H1 (cell line): Measurements from ENCODE around the gene GBA2.

Experiments used
- ASH2L ChIP-seq: fragments of 200-600, 300-600 bp; sonication (generic); IDR thresholded peaks from one replicate; pipeline ENCODE4 v1.7.1; 2017; ENCODE audit warnings: low read length
- BCL11A ChIP-seq, 2 experiments: IDR thresholded peaks; one replicate each; pipeline ENCODE4 v1.6.1; 2011; ENCODE audit warnings: low read depth in 2 of 2, low read length in 2 of 2, mild to moderate bottlenecking in 2 of 2
- CTCF ChIP-seq, 3 experiments: IDR thresholded peaks; 1 replicate in 2 of 3; 2 replicates in 1 of 3; pipeline versions ENCODE4 v1.5.1 to v1.6.1; 2011; ENCODE audit warnings: low read length in 3 of 3, mild to moderate bottlenecking in 3 of 3, inconsistent platforms in 2 of 3, low read depth in 1 of 3, moderate library complexity in 1 of 3; ENCODE audit not compliant: insufficient read depth in 1 of 3; ENCODE audit errors: control extremely low read depth in 1 of 3
- POLR2A ChIP-seq, 2 experiments: IDR thresholded peaks; 1 replicate in 1 of 2; 2 replicates in 1 of 2; pipeline ENCODE4 v1.6.1; 2011; ENCODE audit warnings: low read depth in 2 of 2, low read length in 2 of 2, mild to moderate bottlenecking in 2 of 2; ENCODE audit errors: control extremely low read depth in 1 of 2
- TAF1 ChIP-seq: IDR thresholded peaks from 2 replicates; pipeline ENCODE4 v1.6.1; 2011; ENCODE audit warnings: mild to moderate bottlenecking, low read depth, low read length
- TCF12 ChIP-seq: IDR thresholded peaks from 2 replicates; pipeline ENCODE4 v1.6.1; 2011; ENCODE audit warnings: low read depth, mild to moderate bottlenecking, low read length
- TF ChIP-seq, protein P1 (sequence below): IDR thresholded peaks from 2 replicates; pipeline ENCODE4 v1.6.1; 2011; ENCODE audit warnings: low read depth, mild to moderate bottlenecking, low read length; ENCODE audit not compliant: insufficient read depth

GRCh38 chr9:35749515-35750255, 657 bp upstream of the GBA2 start:
- no peak for TF ChIP-seq TAF1
- no peak for TF ChIP-seq TCF12
- TF ChIP-seq, protein P1, sequence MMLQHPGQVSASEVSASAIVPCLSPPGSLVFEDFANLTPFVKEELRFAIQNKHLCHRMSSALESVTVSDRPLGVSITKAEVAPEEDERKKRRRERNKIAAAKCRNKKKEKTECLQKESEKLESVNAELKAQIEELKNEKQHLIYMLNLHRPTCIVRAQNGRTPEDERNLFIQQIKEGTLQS, result no peak
- TF ChIP-seq ASH2L, result no peak
- TF ChIP-seq BCL11A (IDR thresholded peaks at IDR 0.05; ENCODE audit: low read depth in 2 of 2, low read length in 2 of 2), result no peak
- no peak for TF ChIP-seq POLR2A (IDR thresholded peaks at IDR 0.05; ENCODE audit: control extremely low read depth in 1 of 2, low read depth in 2 of 2, low read length in 2 of 2)
- TF ChIP-seq CTCF (IDR thresholded peaks at IDR 0.05; ENCODE audit: control extremely low read depth in 1 of 3, insufficient read depth in 1 of 3, low read depth in 1 of 3, low read length in 3 of 3), result no peak
